Trophoblast cell (in vitro differentiated cells and primary cell): ENCODE results near the gene RB1.

Experiments used
- DNase-seq, 2 donors: peaks; one replicate each; pipeline ENCODE4 v3.0.0-alpha.2; 2016
- H2AFZ ChIP-seq: 2 replicates; pipeline ENCODE4 v1.6.1; 2013; ENCODE audit warnings: low read length, moderate library complexity, mild to moderate bottlenecking; ENCODE audit not compliant: insufficient read depth, poor library complexity
- H2AK5ac ChIP-seq: 2 replicates; pipeline ENCODE4 v1.6.1; 2013; ENCODE audit warnings: mild to moderate bottlenecking, low read length
- H2BK120ac ChIP-seq: 2 replicates; pipeline ENCODE4 v1.6.1; 2013; ENCODE audit warnings: low read length, mild to moderate bottlenecking, moderate library complexity; ENCODE audit not compliant: insufficient read depth, poor library complexity
- H2BK12ac ChIP-seq: 2 replicates; pipeline ENCODE4 v1.6.1; 2013; ENCODE audit warnings: mild to moderate bottlenecking, low read length, moderate library complexity
- H2BK5ac ChIP-seq: 2 replicates; pipeline ENCODE4 v1.6.1; 2013; ENCODE audit warnings: low read length, low read depth, moderate library complexity, mild to moderate bottlenecking; ENCODE audit not compliant: poor library complexity
- H3K14ac ChIP-seq: 2 replicates; pipeline ENCODE4 v1.6.1; 2013; ENCODE audit warnings: mild to moderate bottlenecking, low read length
- H3K18ac ChIP-seq: 2 replicates; pipeline ENCODE4 v1.6.1; 2013; ENCODE audit warnings: mild to moderate bottlenecking, low read length
- H3K23ac ChIP-seq: 2 replicates; pipeline ENCODE4 v1.6.1; 2013; ENCODE audit warnings: low read length
- H3K27ac ChIP-seq: 2 replicates; pipeline ENCODE4 v1.5.1; 2013; ENCODE audit warnings: low read depth, mild to moderate bottlenecking, inconsistent platforms, low read length, moderate library complexity
- H3K27me3 ChIP-seq: 2 replicates; pipeline ENCODE4 v1.6.1; 2013; ENCODE audit warnings: inconsistent platforms, mild to moderate bottlenecking, low read length, moderate library complexity; ENCODE audit not compliant: insufficient read depth
- H3K36me3 ChIP-seq, 2 experiments: 1 replicate in 1 of 2; 2 replicates in 1 of 2; pipeline ENCODE4 v1.6.1; 2013; ENCODE audit warnings: low read length in 2 of 2, mild to moderate bottlenecking in 2 of 2, moderate library complexity in 1 of 2; ENCODE audit not compliant: insufficient read depth in 2 of 2, control insufficient read depth in 1 of 2
- H3K4ac ChIP-seq: 2 replicates; pipeline ENCODE4 v1.6.1; 2013; ENCODE audit warnings: low read depth, mild to moderate bottlenecking, low read length, moderate library complexity
- H3K4me1 ChIP-seq, 2 experiments: 1 replicate in 1 of 2; 2 replicates in 1 of 2; pipeline ENCODE4 v1.6.1; 2013; ENCODE audit warnings: low read length in 2 of 2, mild to moderate bottlenecking in 2 of 2, moderate library complexity in 1 of 2; ENCODE audit not compliant: insufficient read depth in 2 of 2, control insufficient read depth in 1 of 2
- H3K4me2 ChIP-seq: 2 replicates; pipeline ENCODE4 v1.6.1; 2013; ENCODE audit warnings: inconsistent platforms, mild to moderate bottlenecking, low read length, moderate library complexity
- H3K4me3 ChIP-seq: 2 replicates; pipeline ENCODE4 v1.5.1; 2013; ENCODE audit warnings: mild to moderate bottlenecking, low read depth, low read length, inconsistent platforms
- H3K79me1 ChIP-seq: one replicate; pipeline ENCODE4 v1.6.1; 2013; ENCODE audit warnings: low read length
- H3K79me2 ChIP-seq: 2 replicates; pipeline ENCODE4 v1.6.1; 2013; ENCODE audit warnings: low read length, mild to moderate bottlenecking; ENCODE audit not compliant: control insufficient read depth, insufficient read depth, poor library complexity
- H3K9ac ChIP-seq: 2 replicates; pipeline ENCODE4 v1.6.1; 2013; ENCODE audit warnings: mild to moderate bottlenecking, low read length
- H3K9me3 ChIP-seq: 2 replicates; pipeline ENCODE4 v1.6.1; 2013; ENCODE audit warnings: low read depth, mild to moderate bottlenecking, control low read depth, inconsistent platforms, low read length; ENCODE audit not compliant: insufficient read depth
- H4K12ac ChIP-seq: 2 replicates; pipeline ENCODE4 v1.6.1; 2013; ENCODE audit warnings: low read depth, mild to moderate bottlenecking, low read length, moderate library complexity
- H4K8ac ChIP-seq: 2 replicates; pipeline ENCODE4 v1.6.1; 2013; ENCODE audit warnings: low read depth, mild to moderate bottlenecking, low read length, moderate library complexity
- H4K91ac ChIP-seq: one replicate; pipeline ENCODE4 v1.6.1; 2013; ENCODE audit warnings: low read depth, mild to moderate bottlenecking, low read length, moderate library complexity
- WGBS: extraction: QIAGEN DNeasy Blood & Tissue Kit; methylation state at CpG from one replicate; pipeline ENCODE4 v1.1.7; 2013; ENCODE audit warnings: missing lambda C conversion rate; ENCODE audit not compliant: insufficient read length, insufficient coverage; ENCODE audit errors: extremely low coverage; 5-methylcytosine and 5-hydroxymethylcytosine counted together

RB1 gene

GRCh38 chr13:48264058-48264457 lies 39.5 kb upstream of the RB1 start:
- no peak for DNase-seq
- no peak overlapping the region for H2AK5ac ChIP-seq
- H3K79me2 ChIP-seq: no peaks in the 10 kb centered on the region
- WGBS: no CpG with 5 or more reads among the region's 2 CpGs
- no peak overlapping the region for H2BK5ac ChIP-seq
- H3K4me2 ChIP-seq: no peak overlapping the region
- H3K36me3 ChIP-seq: peaks cover 2 to 21% of the 10 kb centered on the region in 2 experiments
- H3K23ac ChIP-seq: no peak overlapping the region
- no peak overlapping the region for H3K9ac ChIP-seq
- H3K9me3 ChIP-seq: no peaks in the 10 kb centered on the region
- no peak overlapping the region for H4K12ac ChIP-seq
- no peak overlapping the region for H4K8ac ChIP-seq
- H2BK120ac ChIP-seq: no peak overlapping the region
- no peak overlapping the region for H2AFZ ChIP-seq
- H3K4me1 ChIP-seq: no peaks in the 10 kb centered on the region
- H3K4ac ChIP-seq: no peak overlapping the region
- H3K4me3 ChIP-seq: no peak overlapping the region
- H3K27ac ChIP-seq: no peak overlapping the region
- no peaks in the 10 kb centered on the region for H3K79me1 ChIP-seq
- H3K18ac ChIP-seq: no peak overlapping the region
- H3K14ac ChIP-seq: no peak overlapping the region
- H4K91ac ChIP-seq: no peak overlapping the region
- no peaks in the 10 kb centered on the region for H3K27me3 ChIP-seq
- no peak overlapping the region for H2BK12ac ChIP-seq

- Histone ChIP-seq H3K4me1 (no peaks in the 10 kb centered on the region), H3K27ac (no peak overlapping the region), H3K9me3 (no peaks in the 10 kb centered on the region), H3K79me1 (no peaks in the 10 kb centered on the region), H3K4me3 (no peak overlapping the region), H3K14ac (no peak overlapping the region), H2BK120ac (no peak overlapping the region), H3K36me3 (peaks cover 2 to 26% of the 10 kb centered on the region in 2 experiments), H3K79me2 (no peaks in the 10 kb centered on the region), H3K4ac (no peak overlapping the region), H2BK12ac (no peak overlapping the region), H3K4me2 (no peak overlapping the region), H4K8ac (no peak overlapping the region), H4K91ac (no peak overlapping the region), H4K12ac (no peak overlapping the region), H2AFZ (no peak overlapping the region), H3K18ac (no peak overlapping the region), H3K27me3 (no peaks in the 10 kb centered on the region), H3K23ac (no peak overlapping the region), H2BK5ac (no peak overlapping the region), H2AK5ac (no peak overlapping the region), H3K9ac (no peak overlapping the region)
- no CpG with 5 or more reads among the region's 8 CpGs for WGBS
- no peak for DNase-seq
These were observed 38.2 kb upstream of the RB1 start for GRCh38 chr13:48265217-48265815.

GRCh38 chr13:48266150-48266549 lies 37.4 kb upstream of the RB1 start:
- Histone ChIP-seq H3K18ac (no peak overlapping the region), H3K14ac (no peak overlapping the region), H3K4ac (no peak overlapping the region)

GRCh38 chr13:48266701-48267639 lies 36.6 kb upstream of the RB1 start:
- Histone ChIP-seq H4K12ac (no peak overlapping the region), H4K91ac (no peak overlapping the region), H3K18ac (no peak overlapping the region), H4K8ac (no peak overlapping the region), H3K4me1 (no peaks in the 10 kb centered on the region), H3K79me1 (no peaks in the 10 kb centered on the region), H3K9me3 (no peaks in the 10 kb centered on the region), H3K27ac (no peak overlapping the region), H3K4me2 (no peak overlapping the region), H3K27me3 (no peaks in the 10 kb centered on the region), H2BK5ac (no peak overlapping the region), H3K14ac (no peak overlapping the region), H2AFZ (no peak overlapping the region), H3K36me3 (peaks cover 2 to 26% of the 10 kb centered on the region in 2 experiments), H2BK12ac (no peak overlapping the region), H2BK120ac (no peak overlapping the region), H3K79me2 (no peaks in the 10 kb centered on the region), H3K23ac (no peak overlapping the region), H3K4me3 (no peak overlapping the region), H3K9ac (no peak overlapping the region), H2AK5ac (no peak overlapping the region), H3K4ac (no peak overlapping the region)
- peak in 1 of 2 donors; percentile 30 for DNase-seq
- WGBS: no CpG with 5 or more reads among the region's 2 CpGs

More at GRCh38 chr13:48266150-48266549, 37.4 kb upstream of the RB1 start:
- Histone ChIP-seq H4K91ac (no peak overlapping the region), H3K4me2 (no peak overlapping the region), H3K23ac (no peak overlapping the region), H3K9me3 (no peaks in the 10 kb centered on the region), H2AK5ac (no peak overlapping the region), H2BK5ac (no peak overlapping the region), H3K4me1 (no peaks in the 10 kb centered on the region), H2BK120ac (no peak overlapping the region), H3K27me3 (no peaks in the 10 kb centered on the region), H3K27ac (no peak overlapping the region), H3K36me3 (peaks cover 2 to 26% of the 10 kb centered on the region in 2 experiments), H3K9ac (no peak overlapping the region), H4K12ac (no peak overlapping the region), H3K79me1 (no peaks in the 10 kb centered on the region), H3K79me2 (no peaks in the 10 kb centered on the region), H3K4me3 (no peak overlapping the region), H4K8ac (no peak overlapping the region), H2AFZ (no peak overlapping the region), H2BK12ac (no peak overlapping the region)
- DNase-seq: no peak
